Activated T-helper 1 cell treated with anti-CD3 and anti-CD28 coated beads, Interleukin-2, amount 50 U/mL, for 16 hours (primary cell): ENCODE data around the gene UTP25.
"Not testable (repeated sequence)": the region's sequence is repeated elsewhere in the genome, so short reads cannot be mapped to it uniquely, and the experiment has no call there.

ENCODE experiments used
- DNase-seq, 2 donors: peaks; one replicate each; pipeline ENCODE4 v3.0.0-alpha.2; 2020; ENCODE audit warnings: low read depth in 1 of 2, low spot score in 1 of 2

UTP25 gene, protein sequence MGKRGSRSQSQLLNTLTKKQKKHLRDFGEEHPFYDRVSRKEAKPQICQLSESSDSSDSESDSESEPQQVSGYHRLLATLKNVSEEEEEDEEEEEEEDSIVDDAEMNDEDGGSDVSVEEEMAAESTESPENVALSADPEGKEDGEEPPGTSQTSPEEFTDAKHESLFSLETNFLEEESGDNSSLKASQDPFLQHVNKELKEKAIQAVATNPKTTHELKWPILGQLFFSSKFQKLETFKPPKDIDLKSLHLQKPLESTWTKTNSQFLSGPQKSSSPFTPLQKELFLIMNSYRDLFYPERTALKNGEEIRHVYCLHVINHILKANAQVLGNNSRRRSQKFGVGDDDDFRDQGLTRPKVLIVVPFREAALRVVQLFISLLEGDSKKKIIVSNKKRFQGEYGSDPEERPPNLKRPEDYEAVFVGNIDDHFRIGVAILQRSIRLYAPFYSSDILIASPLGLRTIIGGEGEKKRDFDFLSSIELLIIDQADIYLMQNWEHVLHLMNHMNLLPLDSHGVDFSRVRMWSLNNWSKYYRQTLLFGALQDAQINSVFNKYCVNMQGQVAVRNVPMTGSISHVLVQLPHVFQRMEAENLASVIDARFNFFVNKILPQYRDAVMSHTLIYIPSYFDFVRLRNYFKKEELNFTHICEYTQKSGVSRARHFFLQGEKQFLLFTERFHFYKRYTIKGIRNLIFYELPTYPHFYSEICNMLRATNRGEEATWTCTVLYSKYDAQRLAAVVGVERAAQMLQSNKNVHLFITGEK

DNA sequence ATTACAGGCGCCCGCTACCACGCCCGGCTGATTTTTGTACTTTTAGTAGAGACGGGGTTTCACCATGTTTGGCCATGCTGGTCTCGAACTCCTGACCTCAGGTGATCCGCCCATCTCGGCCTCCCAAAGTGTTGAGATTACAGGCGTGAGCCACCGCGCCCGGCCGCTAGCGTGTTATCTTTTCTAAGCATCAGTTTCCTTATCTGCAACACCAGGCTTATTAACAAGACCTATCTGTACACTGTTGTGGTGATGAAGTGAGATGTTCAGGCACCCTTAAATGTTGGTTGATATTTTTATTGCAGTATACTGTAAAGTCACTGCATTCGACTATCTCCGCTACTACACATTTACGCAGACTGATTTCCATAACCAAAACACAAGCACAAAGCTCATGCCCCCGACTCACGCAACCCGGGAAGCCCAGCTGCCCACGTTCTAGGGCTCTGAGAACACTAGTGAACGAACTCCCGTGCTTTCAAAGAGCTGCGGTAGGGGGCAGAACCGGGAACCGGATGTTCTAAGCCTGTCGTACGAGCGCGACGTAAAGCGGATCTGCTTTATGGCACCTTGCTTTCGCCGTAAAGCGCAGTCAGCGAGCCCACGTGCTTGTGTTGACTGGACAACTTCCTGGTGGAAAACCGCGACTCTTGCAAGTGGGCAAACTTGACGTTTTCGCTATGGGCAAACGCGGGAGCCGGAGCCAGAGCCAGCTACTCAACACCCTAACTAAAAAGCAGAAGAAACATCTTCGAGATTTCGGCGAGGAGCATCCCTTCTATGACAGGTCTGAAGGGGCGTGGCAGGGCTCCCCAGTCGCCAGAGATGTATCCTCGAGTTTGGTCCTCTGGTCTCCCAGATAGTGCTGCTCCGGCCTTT is at the start of gene UTP25:
Gene UTP25, plus strand, starts transcription at position 589 of the 879 bp plus-strand sequence. Its CDS starts 92 bp downstream, at position 681.
- peak; percentile 81 to 84 for DNase-seq

DNA sequence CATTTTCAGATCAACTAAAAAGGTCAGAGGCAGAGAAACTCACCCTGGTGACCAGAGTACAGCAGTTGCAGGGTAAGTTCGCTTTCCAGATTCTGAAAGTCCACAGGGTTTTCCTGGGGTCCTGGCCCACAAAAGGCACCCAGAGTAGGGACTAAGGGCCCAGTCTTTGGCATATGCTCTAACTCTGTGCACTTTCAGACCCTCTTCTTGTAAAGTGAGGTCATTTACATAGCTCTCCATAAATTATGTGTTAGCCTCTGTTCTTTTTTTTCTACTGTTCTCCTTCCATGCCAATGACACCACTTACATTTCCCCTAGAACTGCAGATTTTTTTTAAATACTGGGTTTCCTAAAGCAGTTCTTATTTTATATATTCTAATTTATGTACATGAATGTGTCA is 49.7 kb upstream of the UTP25 start:
- DNase-seq, result no peak

DNA sequence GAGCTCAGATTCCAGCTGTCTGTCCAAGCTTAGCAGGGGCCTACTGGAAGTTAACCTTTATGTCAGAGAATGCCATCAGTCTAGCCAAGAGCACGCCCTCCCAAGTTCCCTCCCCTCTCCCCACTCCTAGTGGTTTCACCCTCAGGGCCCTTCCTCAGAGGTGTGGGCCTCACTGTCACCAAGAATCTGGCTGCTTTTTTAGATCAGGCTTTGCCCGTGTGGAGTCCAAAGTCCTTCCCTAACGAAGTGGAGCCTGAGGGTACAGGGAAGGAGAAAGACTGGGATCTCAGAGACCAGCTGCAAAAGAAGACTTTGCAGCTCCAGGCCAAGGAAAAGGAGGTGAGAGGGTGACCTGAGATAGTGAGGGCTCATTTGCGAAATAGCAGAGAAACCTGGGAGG is 47.5 kb upstream of the UTP25 start:
- no peak for DNase-seq

DNA sequence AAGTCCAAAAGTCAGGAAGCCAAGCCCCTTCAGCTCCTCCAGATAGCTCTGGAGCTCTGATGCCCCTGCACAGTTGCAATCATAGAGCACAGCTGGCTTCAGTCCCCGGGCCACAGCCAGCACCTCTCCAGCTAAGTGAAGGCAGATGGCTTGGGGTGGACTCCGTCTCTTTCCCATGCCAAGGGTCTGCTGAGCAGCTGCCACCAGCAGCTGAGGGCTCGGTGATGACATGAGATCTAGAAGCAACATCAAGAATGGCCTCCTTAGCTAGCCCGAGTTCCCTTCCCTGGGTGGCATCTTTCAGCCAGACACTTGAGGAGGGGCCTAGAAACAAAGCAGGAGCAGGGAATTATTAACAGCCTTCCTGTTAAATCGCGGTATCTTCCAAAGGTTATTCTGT is 44.4 kb upstream of the UTP25 start:
- DNase-seq, result no peak

DNA sequence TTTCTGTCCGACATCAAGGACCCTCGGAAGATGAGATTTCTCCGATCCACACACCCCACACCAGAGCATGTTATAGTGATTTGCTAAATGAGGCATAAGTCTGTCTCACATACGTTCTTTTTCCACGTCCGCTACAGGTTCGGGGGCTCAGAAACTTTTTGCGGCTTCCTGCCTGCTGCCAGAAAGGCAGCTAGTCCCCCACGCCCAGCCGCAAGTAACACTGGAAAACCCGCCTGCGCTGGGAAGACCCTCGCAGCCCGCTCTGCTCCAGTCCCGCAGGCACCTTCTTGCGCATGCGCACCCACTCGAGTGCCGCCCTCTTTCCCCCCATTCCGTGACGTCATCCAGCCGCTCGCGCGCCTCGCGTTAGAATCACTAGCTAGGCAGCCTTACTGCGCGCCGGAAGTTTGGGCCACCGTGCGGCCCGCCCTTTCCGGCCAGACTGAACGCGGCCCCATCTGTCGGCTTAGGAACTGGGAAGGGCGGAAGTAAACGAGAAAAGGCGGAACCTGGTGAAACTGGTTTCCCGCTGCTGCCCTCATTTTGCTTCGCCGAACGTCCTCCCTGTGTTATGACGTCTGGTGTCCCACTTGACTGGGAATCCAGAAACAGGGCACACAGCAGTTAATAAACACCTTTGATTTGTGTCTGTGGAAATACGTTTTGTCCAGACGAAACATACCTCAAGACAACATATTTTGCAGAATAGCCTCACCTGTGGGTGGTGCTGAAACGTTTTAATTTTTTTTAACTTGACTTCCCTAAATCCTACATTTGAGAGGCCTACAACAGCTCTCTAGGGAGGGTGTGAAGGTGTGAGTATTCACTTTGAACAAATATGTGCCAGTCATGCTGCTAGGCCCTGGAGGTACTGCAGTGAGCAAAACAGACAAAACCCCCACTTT is 43.3 kb upstream of the UTP25 start, which contains the start of gene C1orf74:
Gene C1orf74, minus strand, starts transcription at position 295 of the 905 bp plus-strand sequence. CDS start 925 bp downstream, outside the sequence.
- DNase-seq, result peak; percentile 99

DNA sequence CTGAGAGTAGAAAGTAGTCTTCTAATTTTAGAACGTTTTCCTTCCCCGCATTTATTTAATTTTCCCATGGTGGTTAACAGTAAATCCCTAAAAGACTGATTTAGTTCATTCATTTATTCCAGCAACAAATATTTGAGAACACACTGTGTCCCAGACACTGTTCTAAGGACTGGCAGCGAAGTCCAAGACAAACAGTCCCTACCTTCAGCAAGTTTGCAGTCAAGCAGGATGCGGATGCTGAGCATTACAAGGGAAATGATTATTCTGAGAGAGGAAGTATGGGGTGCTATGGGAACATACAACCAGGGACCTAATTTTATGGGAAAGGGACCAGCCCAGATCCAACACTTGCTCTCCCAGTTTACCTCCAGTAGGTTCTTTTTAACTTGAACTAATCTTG is 42.2 kb upstream of the UTP25 start:
- no peak for DNase-seq

DNA sequence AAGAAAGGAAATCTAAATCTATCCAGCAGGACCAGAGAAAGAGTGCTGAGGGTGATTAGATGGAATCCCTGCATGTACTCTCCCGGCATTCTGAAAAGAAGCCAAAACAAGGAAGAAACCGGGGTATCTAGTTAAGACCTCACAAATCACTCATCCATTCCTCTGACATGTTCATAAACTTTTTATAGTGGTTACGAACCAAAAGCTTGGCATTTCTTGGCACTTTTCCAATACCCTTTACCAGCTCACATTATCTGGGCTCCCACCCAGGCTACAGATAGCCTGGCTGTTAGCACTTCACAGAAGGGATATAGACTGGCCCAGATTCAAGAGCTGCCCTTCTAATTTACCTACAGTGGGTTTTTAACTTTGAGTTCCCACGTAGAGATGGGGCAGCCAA is 41.6 kb upstream of the UTP25 start:
- no peak for DNase-seq

DNA sequence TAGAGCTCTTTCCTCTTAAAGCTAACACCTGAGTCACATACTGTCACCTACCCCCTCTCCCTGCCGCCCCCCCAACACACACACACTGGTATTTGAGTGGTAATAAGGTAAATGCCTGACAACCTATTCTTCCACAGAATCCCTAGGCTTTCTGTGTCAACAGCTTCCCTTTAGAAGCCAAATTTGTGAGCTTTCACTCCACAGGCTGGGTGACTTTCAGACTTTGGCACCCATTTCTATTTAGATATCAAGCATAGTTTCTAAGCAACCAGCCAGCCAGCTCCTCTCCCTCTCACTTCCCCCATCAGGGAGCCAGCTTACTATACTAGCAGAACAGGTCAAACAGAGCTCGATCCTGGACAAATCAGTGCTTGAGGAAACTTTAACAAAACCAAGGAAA is 40.2 kb upstream of the UTP25 start:
- DNase-seq, result no peak

DNA sequence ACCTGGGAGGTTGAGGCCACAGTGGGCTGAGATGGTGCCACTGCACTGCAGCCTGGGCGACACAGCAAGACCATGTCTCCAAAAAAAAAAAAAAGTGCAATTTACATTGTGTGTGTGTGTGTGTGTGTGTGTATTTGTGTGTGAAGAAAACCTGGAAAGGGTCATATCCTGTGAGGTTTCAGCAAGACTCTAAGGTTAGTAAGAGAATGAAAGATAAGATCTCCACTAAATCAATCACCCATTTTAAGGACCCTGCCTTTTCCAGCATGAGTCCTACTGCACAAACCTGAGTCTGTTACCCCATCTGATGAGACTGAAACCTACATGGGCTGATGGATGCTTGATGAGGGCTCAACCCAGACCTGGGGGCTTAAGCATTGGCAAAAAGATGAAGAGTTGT is 38.5 kb upstream of the UTP25 start:
- DNase-seq, result no peak

DNA sequence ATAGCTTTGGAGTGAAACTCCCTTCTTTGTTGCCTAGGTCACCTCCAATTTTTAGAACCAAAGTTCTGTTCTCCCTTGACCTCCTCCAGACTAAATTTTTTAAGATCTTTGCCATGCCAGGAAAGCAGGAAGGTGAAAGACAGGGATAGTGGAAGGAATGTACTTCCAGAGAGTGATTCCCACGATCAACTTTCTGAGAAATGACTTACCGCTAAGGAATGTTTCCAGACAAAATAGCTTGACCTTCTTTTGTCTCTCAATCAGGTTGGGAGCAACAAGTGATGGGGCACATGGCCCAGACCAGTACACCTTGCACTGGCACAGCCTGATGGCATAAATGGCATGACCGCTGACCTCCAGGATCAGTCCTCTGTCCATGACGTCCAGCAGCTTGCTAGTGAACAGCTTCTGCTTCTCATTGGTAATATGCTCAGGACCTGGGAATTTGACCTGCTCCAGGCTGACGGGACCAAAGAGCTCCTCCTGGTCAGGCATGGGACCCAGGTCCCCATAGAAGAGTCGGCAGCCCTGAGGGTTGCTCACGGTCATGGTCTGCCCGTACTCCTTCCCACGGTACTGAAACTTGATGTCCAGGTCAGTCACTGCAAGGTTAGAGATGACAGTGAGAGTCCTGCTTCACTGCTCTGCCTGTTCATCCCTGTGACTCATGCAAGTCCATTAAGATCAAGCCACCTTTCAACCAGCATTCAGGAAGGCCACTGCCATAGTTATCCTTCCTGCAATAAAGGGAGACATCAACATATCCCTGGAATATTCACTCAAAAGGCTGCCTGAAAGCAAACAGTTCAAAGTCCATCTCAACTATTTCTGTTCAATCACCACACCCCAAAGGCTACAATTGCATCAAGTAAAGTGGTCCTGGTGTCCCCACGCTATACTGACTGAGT is 37.2 kb upstream of the UTP25 start:
- no peak for DNase-seq

DNA sequence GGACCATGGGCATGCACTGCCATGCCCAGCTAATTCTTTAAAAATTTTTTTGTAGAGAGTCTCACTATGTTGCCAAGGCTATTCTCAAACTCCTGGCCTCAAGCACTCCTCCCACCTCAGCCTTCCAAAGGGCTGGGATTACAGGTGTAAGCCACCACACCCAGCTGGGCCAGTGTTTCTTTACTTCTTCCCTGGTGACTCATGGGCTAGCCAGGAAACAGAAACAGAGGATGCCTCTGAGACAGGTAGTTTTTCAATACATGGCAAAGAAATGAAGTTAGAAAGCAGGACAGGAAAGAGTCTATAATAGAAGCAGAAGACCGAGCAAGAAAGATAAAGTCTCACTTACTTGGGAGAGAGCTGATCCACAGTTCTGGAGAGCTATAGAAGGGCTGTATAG is 35.9 kb upstream of the UTP25 start:
- DNase-seq, result no peak

DNA sequence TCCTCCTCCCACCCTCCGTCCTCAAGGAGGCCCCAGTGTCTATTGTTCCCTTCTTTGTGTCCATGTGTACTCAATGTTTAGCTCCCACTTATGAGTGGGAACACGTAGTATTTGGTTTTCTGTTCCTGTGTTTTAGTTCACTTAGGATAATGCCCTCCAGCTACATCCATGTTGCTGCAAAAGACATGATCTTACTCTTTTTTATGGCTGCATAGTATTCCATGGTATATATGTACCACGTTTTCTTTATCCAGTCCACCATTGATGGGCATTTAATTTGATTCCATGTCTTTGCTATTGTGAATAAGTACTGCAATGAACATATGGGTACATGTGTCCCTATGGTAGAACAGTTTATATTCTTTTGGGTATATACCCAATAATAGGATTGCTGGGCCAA is 34.1 kb upstream of the UTP25 start:
- not testable (repeated sequence) for DNase-seq

DNA sequence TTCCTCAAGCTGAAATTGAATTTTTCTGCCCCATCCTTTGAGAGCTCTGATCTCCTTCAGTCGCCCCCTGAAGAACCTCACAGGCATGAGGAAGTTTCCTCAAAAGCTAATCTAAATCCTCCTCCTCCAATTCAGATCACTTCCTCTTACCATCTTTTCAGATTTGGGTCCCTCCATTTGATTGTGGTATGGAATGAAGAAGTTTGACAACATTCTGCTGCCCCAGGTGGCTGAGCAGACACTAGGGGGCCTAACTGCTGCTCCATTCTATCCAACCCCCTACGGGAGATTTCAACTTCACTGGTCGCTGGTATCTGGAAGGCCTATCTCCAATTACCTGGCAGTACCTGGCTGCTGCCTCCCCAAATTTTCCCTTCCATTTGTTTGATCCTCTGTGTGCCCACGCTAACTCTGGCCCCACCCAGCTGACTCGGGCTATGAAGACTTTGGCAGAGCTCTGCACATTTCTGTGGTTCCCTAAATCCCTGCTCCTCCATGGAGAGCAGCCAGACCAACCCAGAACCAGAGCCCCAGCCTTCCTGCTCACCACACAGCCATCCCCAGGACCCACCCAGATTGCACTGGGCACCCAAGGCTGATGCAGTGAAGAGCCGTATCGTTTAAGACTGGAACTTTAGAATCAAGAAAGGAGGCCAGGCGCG is 29.7 kb upstream of the UTP25 start:
- no peak for DNase-seq

DNA sequence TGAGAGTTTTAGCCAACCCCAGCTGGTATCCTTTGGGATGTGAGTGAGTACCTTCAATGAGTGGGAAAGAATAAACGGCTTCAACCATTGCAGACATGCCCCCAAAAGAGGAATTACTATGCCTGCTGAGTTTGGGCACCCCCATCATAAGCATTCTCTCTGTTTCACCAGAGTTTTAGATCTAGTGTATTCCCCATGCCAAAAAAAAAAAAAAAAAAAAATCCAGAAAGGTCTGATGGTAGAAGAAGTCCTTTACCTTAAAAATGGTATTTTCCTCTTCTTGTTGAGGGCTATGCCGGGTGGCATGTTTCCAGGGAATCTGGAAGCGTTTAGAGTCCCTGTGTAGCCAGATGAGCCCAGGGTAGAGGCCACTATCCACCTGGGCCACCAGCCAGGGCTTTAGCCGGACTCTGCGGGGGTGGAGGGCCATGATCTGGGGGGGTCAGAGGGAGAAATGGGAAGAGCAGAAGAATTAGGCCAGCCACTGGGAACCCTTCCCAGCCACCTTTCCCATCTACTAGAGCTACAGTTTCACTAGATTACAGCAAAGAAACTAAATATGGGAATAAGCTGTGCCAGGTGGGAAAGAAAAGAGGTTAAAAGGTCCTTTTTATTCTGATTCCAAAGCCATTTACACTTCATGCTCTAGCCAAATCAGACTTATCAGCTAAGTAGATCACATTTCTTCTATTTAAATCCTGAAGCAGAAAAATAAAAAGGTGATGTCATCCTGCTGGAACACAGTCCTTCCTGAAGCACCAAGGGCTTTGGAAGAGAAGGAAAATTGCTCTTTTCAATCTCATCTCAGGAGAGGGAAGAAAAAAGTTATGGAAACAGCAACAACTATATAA is 26.6 kb upstream of the UTP25 start:
- no peak for DNase-seq

DNA sequence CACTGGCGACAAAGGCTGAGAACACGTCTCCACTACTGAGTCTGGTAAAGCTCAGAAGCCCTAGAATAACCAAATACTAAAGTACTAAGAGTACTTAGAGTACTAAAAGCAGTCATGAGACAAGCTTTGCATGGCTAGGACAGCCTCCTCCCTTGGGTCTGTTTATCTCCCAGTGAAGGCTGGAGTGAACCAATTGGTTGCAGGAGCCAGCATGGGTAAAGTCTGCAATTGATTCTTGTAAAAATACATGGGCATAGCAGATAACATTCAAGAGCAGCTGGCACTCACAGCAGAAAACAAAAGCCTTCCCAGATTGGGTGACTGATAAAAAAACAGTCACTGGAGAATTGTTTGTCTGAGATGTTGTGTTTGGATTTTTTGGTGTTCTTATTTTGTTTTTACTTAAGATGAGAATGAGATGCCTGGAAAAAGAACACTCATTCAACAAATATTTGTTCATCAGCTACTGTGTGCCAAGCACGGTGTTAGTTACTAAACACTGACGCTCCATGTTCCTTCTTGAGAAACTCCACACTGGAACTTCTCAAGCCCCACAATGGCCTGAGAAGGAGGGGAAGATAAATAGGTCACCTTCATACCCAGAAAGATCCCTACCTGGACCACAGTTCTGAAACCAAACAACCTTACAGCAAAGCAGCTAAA is 25.5 kb upstream of the UTP25 start:
- DNase-seq, result no peak

DNA sequence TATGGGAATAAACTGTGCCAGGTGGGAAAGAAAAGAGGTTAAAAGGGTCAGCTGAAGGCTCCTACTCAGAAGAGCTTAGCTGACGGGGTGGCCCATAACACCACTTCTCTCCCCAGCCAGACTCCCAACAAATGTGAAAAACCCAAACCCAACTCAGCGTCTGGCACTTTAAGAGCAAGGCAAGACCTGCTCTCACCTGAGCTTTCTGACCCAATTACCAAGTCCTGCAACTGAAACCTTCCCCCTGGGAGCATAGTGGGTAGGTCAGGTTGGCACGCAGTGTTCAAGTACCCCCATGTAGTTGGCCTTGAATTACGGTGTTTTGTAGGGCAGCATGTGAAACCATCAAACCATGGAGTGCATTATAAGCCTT is 25.0 kb upstream of the UTP25 start:
- DNase-seq, result no peak

DNA sequence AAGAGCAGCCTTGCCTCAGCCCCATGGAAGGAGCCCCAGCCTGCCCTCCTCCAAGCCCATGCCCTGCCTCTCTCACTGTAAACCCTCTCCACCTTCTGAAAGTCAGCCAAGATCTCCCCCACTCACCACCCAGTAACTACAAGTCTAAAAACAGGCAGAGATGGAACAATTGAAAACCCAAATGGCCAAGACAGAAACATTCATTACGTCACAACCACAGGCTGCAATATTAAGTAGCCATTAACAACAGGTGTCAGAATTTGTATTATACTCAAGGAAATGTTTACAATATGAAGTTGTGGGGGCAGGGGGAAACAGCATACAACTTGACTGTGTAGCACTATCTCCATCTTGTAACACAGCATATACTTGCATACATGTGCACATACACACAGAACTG is 24.2 kb upstream of the UTP25 start:
- no peak for DNase-seq
